Stimulated activated CD4-positive, alpha-beta T cell treated with anti-CD3 and anti-CD28 coated beads, Interleukin-2, amount 100 ng/mL, for 48 hours (primary cell): ENCODE results near the gene CBL.
"Not testable (repeated sequence)": the region's sequence is repeated elsewhere in the genome, so short reads cannot be mapped to it uniquely, and the experiment has no call there.

Experiments used
- DNase-seq, 2 donors: peaks; one replicate each; pipeline ENCODE4 v3.0.0-alpha.2; 2020

The CBL gene

DNA sequence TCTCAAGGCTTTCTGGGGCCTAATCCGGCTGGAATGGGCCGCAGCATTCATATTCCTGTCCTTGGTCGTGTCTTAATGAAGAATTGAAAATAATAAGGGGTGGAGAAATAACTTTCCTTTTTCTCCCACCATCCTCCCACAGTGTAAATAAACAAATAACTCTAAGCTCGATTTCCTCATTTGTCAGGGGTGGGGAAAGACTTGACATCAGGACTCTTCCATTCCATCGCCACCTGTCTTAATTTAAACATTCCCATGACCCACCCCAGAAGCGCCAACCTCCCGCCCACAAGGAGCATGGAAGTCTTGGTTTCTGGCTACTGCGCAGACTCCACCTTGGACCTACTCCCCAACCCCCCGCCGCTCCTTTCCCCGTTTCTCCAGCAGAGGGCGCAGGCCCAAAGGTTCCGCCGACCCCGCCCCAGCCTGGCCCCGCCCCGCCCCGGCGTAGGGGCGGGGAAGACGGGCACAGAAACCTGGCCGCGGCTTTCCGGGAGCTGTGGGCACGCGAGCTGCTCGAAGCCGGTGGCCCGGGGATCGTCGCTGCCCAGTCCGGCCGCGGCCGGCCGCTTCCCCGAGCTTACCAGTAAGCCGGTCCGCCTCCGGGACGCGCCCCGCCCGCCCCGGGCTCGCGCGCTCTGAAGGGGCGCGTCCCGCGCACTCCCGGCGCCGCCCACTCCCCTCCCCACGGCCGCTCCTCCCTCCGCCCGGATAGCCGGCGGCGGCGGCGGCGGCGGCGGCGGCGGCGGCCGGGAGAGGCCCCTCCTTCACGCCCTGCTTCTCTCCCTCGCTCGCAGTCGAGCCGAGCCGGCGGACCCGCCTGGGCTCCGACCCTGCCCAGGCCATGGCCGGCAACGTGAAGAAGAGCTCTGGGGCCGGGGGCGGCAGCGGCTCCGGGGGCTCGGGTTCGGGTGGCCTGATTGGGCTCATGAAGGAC, at the start of gene CBL:
CBL (plus strand) TSS at position 766 of the 937 bp plus-strand sequence; CDS start at position 845, 79 bp downstream.
- peak; percentile 99 to 100 for DNase-seq

DNA sequence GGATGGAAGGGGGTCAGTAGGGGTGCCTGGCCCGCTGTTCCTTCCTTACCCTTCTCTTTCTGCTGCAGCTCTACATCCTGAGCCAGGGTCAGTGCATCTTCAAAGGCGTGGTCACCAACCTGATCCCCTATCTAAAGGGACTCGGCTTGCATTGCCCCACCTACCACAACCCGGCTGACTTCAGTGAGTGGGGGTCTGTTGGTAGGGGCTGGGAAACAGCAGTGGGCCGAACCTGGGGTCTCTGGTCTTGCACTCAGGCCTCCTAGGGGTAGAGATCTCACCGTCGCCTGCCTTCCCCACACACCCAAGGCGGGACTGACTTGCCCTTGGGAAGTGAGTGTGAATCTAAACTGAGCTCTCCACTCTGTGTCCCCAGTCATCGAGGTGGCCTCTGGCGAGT, 49.6 kb upstream of the CBL start:
- DNase-seq = no peak

DNA sequence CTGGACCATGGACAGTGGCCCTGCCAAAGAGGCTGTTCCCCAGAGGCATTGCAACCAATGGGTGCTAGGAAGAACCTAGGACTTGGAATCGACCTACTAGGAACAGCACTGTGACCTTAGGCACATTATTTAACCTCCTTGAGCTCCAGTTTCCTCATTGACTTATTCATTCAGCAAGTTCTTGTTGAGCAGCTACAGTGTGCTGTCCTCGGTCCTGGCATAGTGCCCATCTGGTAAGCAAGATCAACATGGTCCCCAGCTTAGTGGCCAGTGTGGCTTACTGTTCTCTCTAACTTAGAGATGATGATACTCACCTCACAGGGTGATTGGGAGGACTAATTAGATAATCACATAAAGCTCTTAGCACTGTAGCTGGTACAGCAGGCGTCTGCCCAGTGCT, 49.1 kb upstream of the CBL start:
- DNase-seq = no peak

DNA sequence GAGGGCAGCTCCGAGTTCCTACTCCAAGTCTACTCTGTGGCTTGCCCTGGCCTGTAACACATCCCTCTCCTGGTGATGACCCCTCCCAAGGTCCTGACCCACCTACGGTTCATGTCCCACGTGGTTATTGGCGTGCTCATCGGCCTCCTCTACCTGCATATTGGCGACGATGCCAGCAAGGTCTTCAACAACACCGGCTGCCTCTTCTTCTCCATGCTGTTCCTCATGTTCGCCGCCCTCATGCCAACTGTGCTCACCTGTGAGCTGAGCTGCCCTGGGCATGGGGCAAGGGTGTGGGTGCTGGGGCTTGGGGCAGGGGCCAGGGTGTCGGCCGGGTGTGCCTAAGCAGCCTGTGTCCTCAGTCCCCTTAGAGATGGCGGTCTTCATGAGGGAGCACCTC, 47.7 kb upstream of the CBL start:
- no peak for DNase-seq

- DNase-seq = no peak
These were observed 46.0 kb upstream of the CBL start for GRCh38 chr11:119160151-119160550.

DNA sequence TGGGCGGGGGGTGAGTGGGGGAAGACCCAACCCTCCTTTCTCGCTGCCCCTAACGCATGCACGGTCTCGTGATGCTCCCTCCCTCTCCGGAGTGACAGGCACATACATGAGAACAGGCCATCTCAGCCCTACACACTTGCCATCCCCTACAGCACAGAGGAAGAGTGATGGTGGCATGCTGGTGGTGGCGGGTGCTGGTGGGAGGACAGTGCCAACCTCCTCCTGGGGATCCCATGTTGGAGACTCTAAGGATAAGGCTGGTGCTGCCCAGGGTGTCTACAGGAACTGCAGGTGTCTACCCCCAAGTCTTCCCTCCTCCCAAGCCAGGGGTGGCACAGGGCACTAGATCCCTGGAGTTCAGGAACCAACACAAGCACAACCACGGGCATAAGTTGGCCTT, 44.3 kb upstream of the CBL start:
- no peak for DNase-seq

GRCh38 chr11:119166368-119167076, 39.6 kb upstream of the CBL start:
- no peak for DNase-seq

DNA sequence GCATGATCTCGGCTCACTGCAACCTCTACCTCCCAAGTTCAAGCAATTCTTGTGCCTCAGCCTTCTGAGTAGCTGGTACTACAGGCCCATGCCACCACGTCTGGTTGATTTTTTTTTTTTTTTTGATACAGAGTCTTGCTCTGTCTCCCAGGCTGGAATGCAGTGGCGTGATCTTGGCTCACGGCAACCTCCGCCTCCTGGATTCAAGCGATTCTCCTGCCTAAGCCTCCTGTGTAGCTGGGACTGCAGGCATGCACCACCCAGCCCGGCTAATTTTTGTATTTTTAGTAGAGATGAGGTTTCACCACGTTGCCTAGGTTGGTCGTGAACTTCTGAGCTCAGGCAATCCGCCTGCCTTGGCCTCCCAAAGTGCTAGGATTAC, 39.1 kb upstream of the CBL start:
- not testable (repeated sequence) for DNase-seq

- no peak for DNase-seq
These were observed 38.2 kb upstream of the CBL start for GRCh38 chr11:119167933-119168332.

GRCh38 chr11:119168471-119169281, 37.5 kb upstream of the CBL start, which contains the start of gene NLRX1:
NLRX1 (plus strand) TSS chr11:119168725; CDS start chr11:119171404, 2,679 bp downstream.
- DNase-seq = peak; percentile 83 to 85

GRCh38 chr11:119169282-119169719, 36.8 kb upstream of the CBL start:
- DNase-seq = peak; percentile 28 to 41

DNA sequence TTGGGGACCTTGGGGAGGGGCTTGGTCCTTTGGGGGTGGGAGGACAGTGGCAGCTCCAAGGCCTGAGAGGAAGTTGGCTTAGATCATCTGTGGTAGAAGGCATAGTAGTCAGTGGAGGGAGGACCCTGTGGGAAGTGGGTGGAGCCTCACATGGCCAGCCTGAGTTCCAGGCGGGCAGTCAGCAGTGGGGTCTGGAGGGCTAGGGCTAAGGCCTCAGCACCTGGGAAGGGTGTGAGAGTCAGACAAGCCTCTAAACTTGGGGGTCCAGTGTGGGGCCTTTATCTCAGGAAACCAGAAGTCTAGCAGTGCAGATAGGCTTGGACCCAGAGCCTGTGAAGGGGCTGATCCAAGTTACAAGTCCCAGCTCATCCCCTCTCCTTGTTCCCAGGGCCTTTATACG, 33.6 kb upstream of the CBL start:
- DNase-seq = no peak

DNA sequence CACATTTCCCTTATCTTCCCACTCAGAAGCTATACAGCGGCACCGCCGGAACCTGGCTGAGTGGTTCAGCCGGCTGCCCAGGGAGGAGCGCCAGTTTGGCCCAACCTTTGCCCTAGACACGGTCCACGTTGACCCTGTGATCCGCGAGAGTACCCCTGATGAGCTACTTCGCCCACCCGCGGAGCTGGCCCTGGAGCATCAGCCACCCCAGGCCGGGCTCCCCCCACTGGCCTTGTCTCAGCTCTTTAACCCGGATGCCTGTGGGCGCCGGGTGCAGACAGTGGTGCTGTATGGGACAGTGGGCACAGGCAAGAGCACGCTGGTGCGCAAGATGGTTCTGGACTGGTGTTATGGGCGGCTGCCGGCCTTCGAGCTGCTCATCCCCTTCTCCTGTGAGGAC, 32.7 kb upstream of the CBL start:
- no peak for DNase-seq

GRCh38 chr11:119175493-119176077, 30.6 kb upstream of the CBL start:
- DNase-seq = no peak

DNA sequence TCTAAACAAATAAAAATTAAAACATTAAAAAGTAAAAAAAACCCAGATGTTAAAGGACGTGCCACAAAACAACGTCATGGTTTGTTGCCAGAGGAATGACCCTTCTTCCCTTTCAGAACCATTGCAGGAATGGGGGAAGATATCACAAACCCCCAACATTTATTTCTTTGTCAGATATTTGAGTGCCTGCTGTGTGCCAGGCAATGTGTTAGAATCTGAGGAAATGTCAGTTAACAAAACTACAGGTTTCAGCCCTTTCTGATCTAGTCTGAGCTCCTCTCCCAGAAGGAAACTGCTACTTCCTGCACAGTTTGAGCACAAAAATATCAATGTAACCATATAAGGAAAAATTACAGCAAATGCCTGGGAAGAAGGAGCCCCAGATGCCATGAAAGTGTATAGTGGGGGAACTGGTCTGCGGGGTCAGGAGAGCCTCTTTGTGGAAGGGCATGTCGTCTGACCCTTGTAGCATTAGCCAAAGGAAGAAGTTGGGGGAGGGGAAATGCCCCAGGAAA, 27.9 kb upstream of the CBL start:
- no peak for DNase-seq

- no peak for DNase-seq
These were observed 26.8 kb upstream of the CBL start for GRCh38 chr11:119179342-119179741.

GRCh38 chr11:119179983-119180382, 26.2 kb upstream of the CBL start:
- no peak for DNase-seq

DNA sequence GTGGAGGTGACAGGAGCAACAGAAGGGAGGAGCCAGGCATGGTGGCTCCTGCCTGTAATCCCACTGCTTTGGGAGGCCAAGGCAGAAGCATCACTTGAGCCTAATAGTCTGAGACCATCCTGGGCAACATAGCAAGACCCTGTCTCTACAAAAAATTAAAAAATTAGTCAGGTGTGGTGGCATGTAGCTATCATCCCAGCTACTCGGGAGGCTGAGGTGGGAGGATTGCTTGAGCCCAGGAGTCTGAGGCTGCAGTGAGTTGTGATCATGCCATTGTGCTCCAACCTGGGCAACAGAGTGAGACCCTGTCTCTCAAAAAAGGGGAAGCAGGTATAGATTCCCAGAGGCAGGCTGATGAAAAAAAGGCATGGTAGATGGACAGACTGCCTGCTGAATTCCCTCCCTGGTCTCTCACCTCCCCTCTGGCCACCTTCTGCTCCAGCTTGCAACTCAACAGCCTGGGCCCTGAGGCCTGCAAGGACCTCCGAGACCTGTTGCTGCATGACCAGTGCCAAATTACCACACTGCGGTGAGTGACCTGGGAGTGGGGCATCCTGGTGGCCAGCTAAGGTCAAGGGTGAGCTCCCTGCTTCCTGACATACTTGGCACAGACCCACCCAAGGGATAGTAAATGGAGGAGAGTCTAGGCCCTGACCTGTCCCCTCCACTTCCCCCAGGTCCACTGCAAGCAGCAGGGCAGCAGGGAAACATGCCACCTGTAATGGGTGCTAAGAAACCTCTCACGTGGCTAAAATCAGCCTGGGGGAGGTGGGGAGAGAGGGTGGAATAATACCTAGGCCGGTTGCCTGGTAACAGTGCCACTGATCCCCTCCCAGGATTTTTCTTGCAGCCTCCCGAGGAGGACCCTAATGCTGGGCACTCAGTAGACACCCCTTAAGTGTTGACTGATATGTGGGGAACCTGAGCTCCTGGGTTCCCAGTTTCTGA, 25.1 kb upstream of the CBL start:
- DNase-seq = no peak

DNA sequence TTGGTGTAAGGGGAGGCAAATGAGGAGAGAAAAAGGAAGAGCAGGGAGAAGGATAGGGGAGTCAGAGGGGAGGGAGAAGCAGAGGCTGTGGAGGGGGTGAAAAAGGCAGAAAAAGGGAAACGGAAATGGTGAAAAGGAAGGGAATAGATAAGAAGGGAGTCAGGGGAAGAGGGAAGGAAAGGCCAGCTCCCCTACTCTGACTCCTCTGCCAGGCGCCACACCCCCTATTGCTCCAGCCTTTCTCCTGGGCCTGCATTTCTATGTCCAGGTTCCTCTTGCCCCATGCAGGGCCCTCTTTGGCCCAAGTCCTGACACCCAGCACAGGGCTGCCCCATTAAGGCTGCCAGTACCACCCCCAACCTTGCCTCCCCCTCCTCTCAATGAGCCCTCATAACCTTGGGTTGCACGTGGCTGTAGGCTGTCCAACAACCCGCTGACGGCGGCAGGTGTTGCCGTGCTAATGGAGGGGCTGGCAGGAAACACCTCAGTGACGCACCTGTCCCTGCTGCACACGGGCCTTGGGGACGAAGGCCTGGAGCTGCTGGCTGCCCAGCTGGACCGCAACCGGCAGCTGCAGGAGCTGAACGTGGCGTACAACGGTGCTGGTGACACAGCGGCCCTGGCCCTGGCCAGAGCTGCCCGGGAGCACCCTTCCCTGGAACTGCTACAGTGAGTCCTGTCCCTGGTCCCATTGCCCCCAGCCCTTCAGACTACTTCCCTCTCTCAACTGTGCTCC, 24.3 kb upstream of the CBL start:
- no peak for DNase-seq

GRCh38 chr11:119184399-119184798, 21.7 kb upstream of the CBL start:
- not testable (repeated sequence) for DNase-seq
